Endothelial cell of umbilical vein (primary cell): ENCODE data around the gene STK24. TPM values are rescaled to one million over a fixed set of nuclear protein-coding genes. Genes with fewer than 3 reads are reported as not detected.

ENCODE experiments used
- BruUV-seq: library from RNA; stranded (reverse); fragments of 400-500 nt; replicated peaks from 2 replicates; lab custom pipeline; 2021; lab: Mats Ljungman, UMichigan
- CTCF ChIA-PET: fragments of 300-600, 350-600 bp; sonication (Branson Sonifier 250); formaldehyde crosslinking; loops from one replicate; lab custom pipeline; 2021; ENCODE audit warnings: antibody characterized with exemption, inconsistent platforms; lab: Charles Lee
- POLR2A ChIA-PET: fragments of 300-600, 350-600 bp; sonication (Branson Sonifier 250); formaldehyde crosslinking; loops from one replicate; lab custom pipeline; 2021; ENCODE audit warnings: antibody characterized with exemption, inconsistent platforms; lab: Charles Lee
- DNase-seq: peaks from one replicate; pipeline ENCODE4 v3.0.0-alpha.2; 2011; ENCODE audit warnings: low read depth, low spot score
- FAIRE-seq: peaks from 2 replicates; lab custom pipeline; 2011; peaks lifted over from hg19 to GRCh38; lab: Jason Lieb, UNC
- H2AFZ ChIP-seq: 2 replicates; pipeline ENCODE4 v1.6.0; 2012; ENCODE audit warnings: low read depth, low read length, control low read depth, inconsistent platforms
- H3K27ac ChIP-seq: 2 replicates; pipeline ENCODE4 v1.5.1; 2011; ENCODE audit warnings: low read depth, mild to moderate bottlenecking, control low read depth, low read length, moderate library complexity; ENCODE audit not compliant: insufficient read depth
- H3K27me3 ChIP-seq, 2 experiments: 2 replicates each; pipeline versions ENCODE4 v1.6.0 to v1.6.1; 2011; ENCODE audit warnings: low read length in 2 of 2, mixed read lengths in 1 of 2; ENCODE audit not compliant: control insufficient read depth in 2 of 2, insufficient read depth in 2 of 2
- H3K36me3 ChIP-seq, 2 experiments: 2 replicates in 1 of 2; 3 replicates in 1 of 2; pipeline ENCODE4 v1.5.1; 2011; ENCODE audit warnings: low read length in 2 of 2, mild to moderate bottlenecking in 1 of 2, moderate library complexity in 1 of 2; ENCODE audit not compliant: control insufficient read depth in 2 of 2, insufficient read depth in 2 of 2; ENCODE audit errors: extremely low read depth in 1 of 2
- H3K4me1 ChIP-seq: 3 replicates; pipeline ENCODE4 v1.5.1; 2011; ENCODE audit warnings: mild to moderate bottlenecking, low read length; ENCODE audit not compliant: control insufficient read depth, insufficient read depth; ENCODE audit errors: extremely low read depth
- H3K4me2 ChIP-seq: 2 replicates; pipeline ENCODE4 v1.6.1; 2011; ENCODE audit warnings: low read length, control low read depth, mixed read lengths; ENCODE audit not compliant: insufficient read depth
- H3K4me3 ChIP-seq, 3 experiments: fragments of 200-600 bp in 1 of 3; sonication (generic), shearing (Covaris generic) in 1 of 3; replicated peaks in 1 of 3; 2 replicates each; pipeline ENCODE4 v1.5.1; 2011 to 2016; ENCODE audit warnings: control low read depth in 3 of 3, low read length in 3 of 3, mild to moderate bottlenecking in 2 of 3, inconsistent platforms in 1 of 3, low read depth in 1 of 3, moderate library complexity in 1 of 3; ENCODE audit not compliant: insufficient read depth in 1 of 3
- H3K79me2 ChIP-seq: 2 replicates; pipeline ENCODE4 v1.6.0; 2012; ENCODE audit warnings: low read length, inconsistent platforms; ENCODE audit not compliant: control insufficient read depth, insufficient read depth
- H3K9ac ChIP-seq: replicated peaks from 2 replicates; pipeline ENCODE3; 2011; ENCODE audit warnings: low read length, control low read depth; ENCODE audit not compliant: insufficient read depth; ENCODE audit errors: extremely low read depth
- H3K9me1 ChIP-seq: replicated peaks from 3 replicates; pipeline ENCODE4 v1.6.0; 2011; ENCODE audit warnings: mild to moderate bottlenecking, low read length; ENCODE audit not compliant: control insufficient read depth, insufficient read depth; ENCODE audit errors: extremely low read depth
- H3K9me3 ChIP-seq: replicated peaks from 2 replicates; pipeline ENCODE4 v1.5.1; 2012; ENCODE audit warnings: low read length, inconsistent platforms; ENCODE audit not compliant: control insufficient read depth, insufficient read depth
- H4K20me1 ChIP-seq: replicated peaks from 2 replicates; pipeline ENCODE3; 2011; ENCODE audit warnings: mild to moderate bottlenecking, low read length; ENCODE audit not compliant: control insufficient read depth, insufficient read depth; ENCODE audit errors: extremely low read depth
- CTCF ChIP-seq, 2 donors: IDR thresholded peaks; 1 replicate in 1 of 2; 2 replicates in 1 of 2; pipeline ENCODE4 v1.5.1; 2011; ENCODE audit warnings: low read length in 2 of 2, mild to moderate bottlenecking in 2 of 2, moderate library complexity in 2 of 2, control low read depth in 1 of 2, inconsistent platforms in 1 of 2, low read depth in 1 of 2; ENCODE audit not compliant: insufficient read depth in 1 of 2; ENCODE audit errors: extremely low read depth in 1 of 2
- EZH2 ChIP-seq: IDR thresholded peaks from 2 replicates; pipeline ENCODE4 v1.6.1; 2012; ENCODE audit warnings: borderline replicate concordance, low read depth, mild to moderate bottlenecking, moderate library complexity, low read length, inconsistent platforms; ENCODE audit not compliant: severe bottlenecking
- FOS ChIP-seq: IDR thresholded peaks from 2 replicates; pipeline ENCODE4 v1.6.1; 2011; ENCODE audit warnings: mild to moderate bottlenecking, low read length, moderate library complexity, borderline replicate concordance; ENCODE audit not compliant: insufficient read depth
- GATA2 ChIP-seq: IDR thresholded peaks from 2 replicates; pipeline ENCODE4 v1.7.0; 2011; ENCODE audit warnings: low read depth, mild to moderate bottlenecking, moderate library complexity, mixed read lengths, low read length; ENCODE audit not compliant: insufficient read length, insufficient read depth
- JUN ChIP-seq: IDR thresholded peaks from 2 replicates; pipeline ENCODE4 v1.6.1; 2011; ENCODE audit warnings: borderline replicate concordance, low read depth; ENCODE audit not compliant: insufficient read length, insufficient read depth
- POLR2A ChIP-seq: IDR thresholded peaks from 2 replicates; pipeline ENCODE4 v1.6.1; 2012; ENCODE audit warnings: low read depth, mild to moderate bottlenecking, control low read depth, low read length
- dilution Hi-C: fragments of 300-500 bp; cut with MboI; formaldehyde crosslinking; loops from one replicate; pipeline ENCODE4 v1.15.0; 2019; ENCODE audit warnings: low sequenced_read_pairs; ENCODE audit not compliant: extremely low pct_ligation_motif_present
- intact Hi-C: fragments of 100-400 bp; cut with micrococcal nuclease; formaldehyde crosslinking; loops from one replicate; pipeline ENCODE4 v1.10.0; 2022
- polyA plus RNA-seq, 4 experiments: library from polyadenylated mRNA; depleted of rRNA in 3 of 4; stranded (reverse) in 3 of 4; unstranded in 1 of 4; fragments of >200 nt; gene quantifications; 2 replicates each; pipeline versions ENCODE4 v1.2.1 to v1.2.3, GENCODE V29; 2011 to 2012; ENCODE audit warnings: missing spikeins in 1 of 4
- total RNA-seq: library from RNA; stranded (reverse); gene quantifications from 2 replicates; pipeline ENCODE4 v1.2.3, GENCODE V29; 2021

Gene STK24
- total and polyA plus RNA-seq, 2 donors (not counting 3 experiments of a cell fraction or from before 2014, with no cell fraction given): 43.3 to 100 TPM

DNA sequence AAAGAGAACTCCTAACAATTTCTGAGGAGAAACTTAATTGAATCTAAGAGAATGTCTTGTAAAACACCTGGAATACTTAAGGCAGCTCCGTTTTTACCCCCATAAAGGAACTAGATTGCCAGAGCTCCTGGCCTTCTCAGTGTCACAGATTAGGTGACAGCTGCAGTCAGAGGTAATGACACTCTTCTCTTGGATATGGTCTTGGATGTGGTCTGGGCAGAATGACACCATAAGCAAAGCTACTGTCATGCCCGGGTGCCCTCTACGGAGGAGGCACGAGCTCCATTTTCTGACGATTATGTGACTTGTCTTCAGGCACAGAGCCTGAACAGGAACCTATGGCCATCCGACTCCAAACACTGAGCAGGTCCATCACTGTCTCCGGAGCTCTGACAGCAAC is 46.7 kb downstream of the STK24 start:
- H3K9ac ChIP-seq: no peak overlapping the region
- H3K4me1 ChIP-seq: no peaks in the 10 kb centered on the region
- DNase-seq (no peak), FAIRE-seq (no peak)
- CTCF ChIA-PET: interaction anchor here (1.3 to 3.3 kb wide), 3 partner anchors 10 to 46 kb away, joined by 3 to 13 read pairs (median 3); no protein-coding TSS in a partner anchor
- no peak overlapping the region for H3K4me3 ChIP-seq
- dilution Hi-C loops: no loop called here
- H3K9me1 ChIP-seq: no peaks in the 10 kb centered on the region
- no peak overlapping the region for H3K27ac ChIP-seq
- no peak overlapping the region for H2AFZ ChIP-seq
- H3K79me2 ChIP-seq: peaks cover 99% of the 10 kb centered on the region
- POLR2A ChIA-PET: interaction anchor here (0.6 kb wide), 1 partner anchor 11 kb away, joined by 8 read pairs; no protein-coding TSS in a partner anchor
- BruUV-seq: no TSS peak
- no peak for TF ChIP-seq POLR2A
- no peak for TF ChIP-seq EZH2
- no peak for TF ChIP-seq FOS
- no peak for TF ChIP-seq JUN
- TF ChIP-seq CTCF (IDR thresholded peaks at IDR 0.05; ENCODE audit: extremely low read depth in 1 of 2, insufficient read depth in 1 of 2, low read depth in 1 of 2, low read length in 2 of 2): no peak
- TF ChIP-seq GATA2: no peak
- H3K4me2 ChIP-seq: no peak overlapping the region
- no peaks in the 10 kb centered on the region for H3K36me3 ChIP-seq
- intact Hi-C loops: no loop called here
- H3K27me3 ChIP-seq: no peaks in the 10 kb centered on the region
- H3K9me3 ChIP-seq: no peaks in the 10 kb centered on the region
- peaks cover 4% of the 10 kb centered on the region for H4K20me1 ChIP-seq
